Measurements from ENCODE around the gene CTNNBL1.

DNA sequence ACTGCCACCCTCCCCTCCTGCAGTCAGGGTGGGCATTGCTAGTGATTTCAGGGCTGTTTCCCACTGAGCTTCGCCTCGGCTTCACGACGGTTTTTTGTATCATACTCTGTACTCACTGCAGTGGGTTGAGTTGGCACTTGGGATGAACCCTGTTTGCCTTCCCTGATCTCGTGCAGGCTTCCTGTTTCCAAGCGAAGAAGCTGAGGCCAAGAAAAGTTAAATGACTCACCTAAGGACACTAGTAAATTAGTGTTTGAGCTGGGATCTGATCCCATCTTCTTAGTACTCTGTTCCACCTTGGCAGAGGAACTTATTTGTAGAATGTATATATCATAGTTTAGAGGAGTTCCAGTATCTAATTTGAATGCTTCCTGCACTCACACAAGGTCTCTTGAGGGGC lies 158.8 kb downstream of the CTNNBL1 start:
- TF ChIP-seq EZH2 (IDR thresholded peaks at IDR 0.05; ENCODE audit: insufficient read depth, poor library complexity, severe bottlenecking) (no peak), EZH2phosphoT487 (IDR thresholded peaks at IDR 0.05; ENCODE audit: insufficient read depth, low read depth) (no peak)

All from GM23248 (cell line).